GM18867 (cell line): Measurements from ENCODE around the gene DAGLA.

Experiments used
- ATAC-seq: cut with Tn5 transposase; IDR thresholded peaks from one replicate; pipeline ENCODE4 v1.9.1; 2021; ENCODE audit warnings: mild to moderate bottlenecking, moderate library complexity; ENCODE audit not compliant: unreplicated experiment

Gene DAGLA

GRCh38 chr11:61762798-61763197 is 82.6 kb downstream of the DAGLA start:
- ATAC-seq, result no peak

GRCh38 chr11:61763930-61764605 is 83.9 kb downstream of the DAGLA start:
- no peak for ATAC-seq

DNA sequence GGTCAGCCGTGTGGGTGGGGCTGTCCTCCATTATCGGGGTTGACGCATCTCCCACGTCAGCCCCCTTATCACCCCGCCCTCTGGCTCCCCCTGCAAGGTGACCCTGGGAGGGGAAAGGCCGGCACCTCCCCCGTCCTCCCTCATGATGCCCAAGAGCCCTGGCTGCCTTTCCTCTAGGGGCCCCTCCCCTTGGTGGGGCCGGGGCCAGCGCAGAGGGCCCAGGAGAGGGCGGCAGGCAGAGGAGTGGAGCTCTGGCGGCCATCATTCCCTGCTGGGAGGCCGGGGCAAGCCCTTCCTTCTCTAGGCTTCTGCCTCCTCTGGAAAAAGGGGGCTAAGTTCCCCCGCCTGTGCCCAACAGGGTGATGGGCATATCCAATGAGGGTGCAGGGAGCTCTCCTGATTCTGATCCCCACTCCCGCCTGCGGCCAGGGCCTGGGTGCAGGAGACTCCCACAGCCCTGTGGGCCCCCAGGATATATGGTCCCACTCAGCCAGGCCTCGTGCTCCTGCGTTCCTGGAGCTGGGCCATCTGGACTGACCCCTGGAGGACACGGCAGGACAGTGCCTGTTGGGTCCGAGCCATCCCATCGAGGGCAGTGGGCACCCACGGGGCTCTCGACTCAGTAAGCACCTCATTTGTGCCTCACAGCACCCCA is 84.5 kb downstream of the DAGLA start:
- ATAC-seq, result no peak

DNA sequence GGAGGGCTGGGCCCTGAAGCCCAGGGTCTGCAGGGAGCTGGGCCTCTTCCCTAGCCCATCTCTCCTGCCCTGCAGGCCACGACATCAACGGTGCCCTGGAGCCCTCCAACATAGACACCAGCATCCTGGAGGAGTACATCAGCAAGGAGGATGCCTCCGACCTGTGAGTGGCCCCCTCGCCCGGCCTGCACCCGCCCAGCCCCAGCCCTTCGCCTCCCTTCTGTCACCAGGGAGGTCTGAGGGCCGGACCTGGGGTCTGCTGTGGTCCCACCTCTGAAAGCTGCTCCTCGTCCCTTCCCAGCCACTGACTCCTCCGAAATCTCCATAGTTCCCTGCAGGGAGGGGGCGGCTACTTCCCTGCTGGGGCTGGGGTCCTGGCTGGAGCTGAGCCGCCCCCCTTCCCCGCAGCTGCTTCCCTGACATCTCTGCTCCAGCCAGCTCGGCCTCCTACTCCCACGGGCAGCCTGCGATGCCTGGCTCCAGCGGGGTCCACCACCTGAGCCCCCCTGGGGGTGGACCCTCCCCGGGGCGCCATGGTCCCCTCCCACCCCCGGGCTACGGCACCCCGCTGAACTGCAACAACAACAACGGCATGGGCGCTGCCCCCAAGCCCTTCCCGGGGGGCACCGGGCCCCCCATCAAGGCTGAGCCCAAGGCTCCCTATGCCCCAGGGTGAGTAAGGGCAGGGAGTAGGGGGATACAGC is 85.5 kb downstream of the DAGLA start:
- ATAC-seq, result no peak

- ATAC-seq, result no peak
Observed at GRCh38 chr11:61766353-61766841, 86.2 kb downstream of the DAGLA start.

GRCh38 chr11:61768376-61769076 is 88.3 kb downstream of the DAGLA start:
- no peak for ATAC-seq

DNA sequence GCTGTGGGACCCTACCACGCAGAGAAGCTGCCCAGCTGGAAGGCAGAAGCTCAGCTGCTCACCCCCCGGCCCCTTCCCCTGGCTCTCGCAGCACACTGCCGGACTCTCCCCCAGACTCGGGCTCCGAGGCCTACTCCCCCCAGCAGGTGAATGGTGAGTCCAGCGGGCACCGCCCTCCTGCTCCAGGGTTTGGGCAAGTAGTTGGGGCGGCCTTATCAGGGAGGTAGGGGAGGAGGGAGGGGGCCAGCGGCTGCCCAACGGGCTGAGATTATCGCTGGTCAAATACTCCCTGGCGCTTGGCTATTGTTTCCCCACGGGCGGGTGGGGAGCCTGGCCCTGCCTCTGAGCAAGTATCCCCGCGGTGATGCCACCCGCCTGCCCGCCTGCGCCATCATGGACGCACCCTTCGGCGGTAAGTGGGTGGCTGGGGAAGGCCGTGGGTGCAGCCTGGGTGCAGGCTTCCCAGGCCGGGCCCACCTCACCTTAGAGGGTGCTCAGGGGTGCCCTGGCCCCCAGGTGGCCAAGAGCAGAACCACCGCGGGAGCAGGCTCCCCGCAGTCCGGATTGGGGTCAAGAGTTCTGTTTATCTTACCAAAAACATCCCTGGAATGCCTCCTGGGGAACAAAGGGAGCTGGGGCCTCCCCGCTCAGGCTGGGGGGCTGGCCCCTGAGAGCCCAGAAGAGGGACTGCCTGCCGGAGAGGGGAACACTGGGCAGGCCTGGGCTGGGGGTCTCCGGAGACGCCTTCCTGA is 89.2 kb downstream of the DAGLA start:
- ATAC-seq, result no peak

GRCh38 chr11:61769946-61770683 is 89.9 kb downstream of the DAGLA start:
- no peak for ATAC-seq

GRCh38 chr11:61771195-61771894 is 91.2 kb downstream of the DAGLA start:
- ATAC-seq, result no peak

GRCh38 chr11:61771985-61772455 is 91.8 kb downstream of the DAGLA start:
- ATAC-seq, result no peak

DNA sequence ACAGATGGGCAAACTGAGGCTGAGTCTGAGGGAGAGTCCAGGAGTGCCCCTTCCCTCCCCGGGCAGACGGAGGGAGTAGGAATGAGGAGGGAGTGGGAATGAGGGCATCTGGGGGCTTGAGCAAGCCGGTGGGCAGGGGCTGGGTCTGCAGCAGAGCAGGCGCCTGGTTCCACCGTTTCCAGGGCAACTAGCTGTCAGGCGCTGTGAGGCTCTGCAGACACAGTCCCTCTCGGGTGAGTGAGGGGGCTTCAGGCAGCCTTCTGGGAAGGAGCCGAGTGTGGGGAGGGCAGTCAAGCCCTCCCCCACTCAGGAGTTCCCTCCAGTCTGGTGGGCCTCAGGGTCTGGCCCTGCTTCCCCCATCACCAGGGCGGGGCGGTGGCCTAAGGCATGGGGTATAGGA is 93.2 kb downstream of the DAGLA start:
- ATAC-seq, result no peak

DNA sequence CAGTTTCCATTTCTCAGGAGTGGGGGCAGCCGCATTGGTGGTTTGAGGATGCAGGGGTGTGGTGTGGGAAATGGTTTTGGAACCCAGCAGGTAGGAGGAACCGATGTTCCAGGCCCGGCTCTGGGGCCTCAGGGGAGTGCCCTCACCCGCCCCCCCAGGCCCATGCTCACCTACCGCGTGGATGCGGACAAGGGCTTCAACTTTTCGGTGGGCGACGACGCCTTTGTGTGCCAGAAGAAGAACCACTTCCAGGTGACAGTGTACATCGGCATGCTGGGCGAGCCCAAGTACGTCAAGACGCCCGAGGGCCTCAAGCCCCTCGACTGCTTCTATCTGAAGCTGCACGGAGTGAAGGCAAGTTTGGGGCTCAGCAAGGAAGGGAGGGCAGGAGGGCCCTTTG is 93.6 kb downstream of the DAGLA start:
- no peak for ATAC-seq

GRCh38 chr11:61774411-61774810 is 94.2 kb downstream of the DAGLA start:
- no peak for ATAC-seq

GRCh38 chr11:61775106-61775505 is 94.9 kb downstream of the DAGLA start:
- no peak for ATAC-seq

GRCh38 chr11:61775606-61776554 is 95.7 kb downstream of the DAGLA start:
- ATAC-seq, result no peak

DNA sequence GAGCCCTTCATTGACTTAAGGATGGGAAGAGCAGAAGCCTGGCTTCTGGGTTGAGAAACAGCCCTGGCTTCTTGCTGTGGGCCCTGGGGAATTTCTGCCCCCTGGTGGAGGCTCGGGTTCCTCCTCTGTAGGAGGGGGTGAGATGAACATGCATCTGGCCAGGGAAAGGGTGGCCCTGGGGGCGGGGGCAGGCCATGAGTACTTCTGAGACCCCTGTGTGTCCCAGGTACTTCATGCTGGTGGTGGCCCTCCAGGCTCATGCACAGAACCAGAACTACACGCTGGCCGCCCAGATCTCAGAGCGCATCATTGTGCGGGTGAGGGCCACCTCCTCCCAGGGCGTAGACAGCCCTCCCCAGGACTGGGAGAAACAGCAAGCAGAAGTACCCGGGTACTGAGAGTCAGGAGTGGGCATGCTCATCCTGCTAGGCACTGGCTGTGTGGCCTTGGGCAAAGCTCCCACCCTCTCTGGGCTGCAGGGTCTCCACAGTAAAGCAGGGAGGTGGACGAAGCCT is 96.4 kb downstream of the DAGLA start:
- ATAC-seq, result no peak

DNA sequence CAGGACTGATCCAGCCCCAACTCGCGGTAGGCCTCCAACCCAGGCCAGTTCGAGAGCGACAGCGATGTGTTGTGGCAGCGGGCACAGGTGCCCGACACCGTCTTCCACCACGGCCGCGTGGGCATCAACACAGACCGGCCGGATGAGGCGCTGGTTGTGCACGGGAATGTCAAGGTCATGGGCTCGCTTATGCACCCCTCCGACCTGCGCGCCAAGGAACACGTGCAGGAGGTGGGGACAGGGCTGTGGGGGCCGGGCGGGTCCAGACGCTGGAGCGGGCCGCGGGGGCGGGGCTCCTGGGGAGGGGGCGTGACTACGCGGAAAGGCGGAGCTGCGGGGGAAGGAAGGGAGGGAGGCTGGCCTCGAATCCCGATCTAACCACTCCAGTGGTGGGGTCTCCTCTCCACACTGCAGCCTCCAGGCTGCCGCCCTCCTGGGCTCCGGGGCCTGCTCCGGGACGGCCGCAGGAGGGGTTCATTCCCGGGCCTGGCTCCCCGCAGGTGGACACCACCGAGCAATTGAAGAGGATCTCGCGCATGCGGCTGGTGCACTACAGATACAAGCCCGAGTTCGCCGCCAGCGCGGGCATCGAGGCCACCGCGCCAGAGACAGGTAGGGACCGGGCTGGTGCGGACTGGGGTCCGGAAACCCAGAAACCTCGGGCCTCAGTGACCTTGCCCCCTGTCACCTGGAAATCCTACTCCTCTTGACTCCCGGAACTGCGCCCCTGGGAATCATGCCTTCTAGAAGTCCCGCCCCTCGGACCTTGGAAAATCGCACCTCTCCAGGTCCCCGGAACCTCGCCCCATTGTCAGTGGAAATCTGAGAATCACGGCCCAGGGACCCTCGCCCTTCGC is 97.3 kb downstream of the DAGLA start:
- ATAC-seq, result no peak
